ENCODE results near the gene ZPBP2. TPM values are rescaled to one million over a fixed set of nuclear protein-coding genes. Genes with fewer than 3 reads are reported as not detected.

Gene ZPBP2
- total and polyA plus RNA-seq, 9 of the 15 experiments (the other 6 are each of a cell fraction or from before 2014, with no cell fraction given), result not detected

DNA sequence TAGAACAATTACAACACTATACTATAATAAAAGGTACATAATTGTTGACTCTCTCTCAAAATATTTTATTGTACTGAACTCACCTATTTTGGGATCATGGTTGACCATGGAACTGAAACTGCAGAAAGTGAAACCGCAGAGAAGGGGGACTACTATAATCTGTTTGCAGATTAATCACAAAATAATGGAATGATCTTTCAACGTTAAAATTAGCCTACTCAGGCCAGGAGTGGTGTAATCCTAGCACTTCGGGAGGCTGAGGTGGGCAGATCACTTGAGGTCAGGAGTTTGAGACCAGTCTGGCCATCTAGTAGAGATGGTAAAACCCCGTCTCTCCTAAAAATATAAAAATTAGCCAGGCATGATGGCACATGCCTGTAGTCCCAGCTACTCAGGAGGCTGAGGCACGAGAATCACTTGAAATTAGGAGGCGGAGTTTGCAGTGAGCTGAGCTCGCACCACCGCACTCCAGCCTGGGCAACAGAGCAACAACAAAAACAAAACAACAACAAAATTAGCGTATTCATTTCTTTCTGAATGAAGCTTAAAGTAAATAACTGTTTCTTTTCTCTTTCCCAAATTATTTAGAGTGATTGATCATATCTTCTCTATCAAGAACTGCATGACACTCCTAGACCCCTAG is 49.5 kb upstream of the ZPBP2 start:
- no peak overlapping the region for H3K4me2 ChIP-seq (ENCODE audit: insufficient read depth, low read length)
- H3K36me3 ChIP-seq (ENCODE audit: control insufficient read depth, insufficient read depth, low read length), result no peaks in the 10 kb centered on the region
- H3K4me1 ChIP-seq (replicated peaks in 1 of 2; ENCODE audit: control insufficient read depth in 2 of 2, insufficient read depth in 2 of 2, low read length in 2 of 2), result no peaks in the 10 kb centered on the region
- H3K9me1 ChIP-seq (ENCODE audit: control insufficient read depth, insufficient read depth, low read length), result no peaks in the 10 kb centered on the region
- H2AFZ ChIP-seq (ENCODE audit: low read depth, low read length), result no peak overlapping the region
- ChIA-PET CTCF (ENCODE audit: low intra/inter-chr PET ratio) (no interaction called here), POLR2A (interaction anchor here (0.6 kb wide), 1 partner anchor 13 kb away, joined by 3 read pairs; no protein-coding TSS in a partner anchor)
- H3K9ac ChIP-seq (ENCODE audit: insufficient read depth in 1 of 2, low read depth in 2 of 2, low read length in 2 of 2), result no peak overlapping the region
- no TSS peak for BruUV-seq (replicated peaks)
- FAIRE-seq (no peak), ATAC-seq (no peak), DNase-seq (ENCODE audit: extremely low read depth in 1 of 4, low spot score in 3 of 4) (no peak)
- H3K27me3 ChIP-seq (ENCODE audit: control insufficient read depth in 2 of 2, insufficient read depth in 2 of 2, low read length in 2 of 2), result peaks cover 5 to 6% of the 10 kb centered on the region in 2 experiments; a peak in 3 of 5 replicates
- H3K9me3 ChIP-seq (replicated peaks; ENCODE audit: control insufficient read depth, insufficient read depth, low read depth, low read length), result peaks cover 2% of the 10 kb centered on the region
- no peak overlapping the region for H3K4me3 ChIP-seq
- H3K27ac ChIP-seq (ENCODE audit: extremely low read depth, low read depth, low read length), result no peak overlapping the region
- intact Hi-C loops (cut with micrococcal nuclease), result no loop called here
- WGBS (ENCODE audit: insufficient coverage, low coverage, missing lambda C conversion rate), result 18% methylated on average over 9 of the region's 9 CpGs
- H4K20me1 ChIP-seq (replicated peaks; ENCODE audit: control insufficient read depth, insufficient read depth, low read length), result no peaks in the 10 kb centered on the region
- in situ Hi-C loops (cut with MboI), result no loop called here
- H3K79me2 ChIP-seq (ENCODE audit: control insufficient read depth, insufficient read depth, low read length), result no peaks in the 10 kb centered on the region
- TF ChIP-seq SMARCA4 (IDR thresholded peaks at IDR 0.05), result no peak
- TF ChIP-seq, protein P1, sequence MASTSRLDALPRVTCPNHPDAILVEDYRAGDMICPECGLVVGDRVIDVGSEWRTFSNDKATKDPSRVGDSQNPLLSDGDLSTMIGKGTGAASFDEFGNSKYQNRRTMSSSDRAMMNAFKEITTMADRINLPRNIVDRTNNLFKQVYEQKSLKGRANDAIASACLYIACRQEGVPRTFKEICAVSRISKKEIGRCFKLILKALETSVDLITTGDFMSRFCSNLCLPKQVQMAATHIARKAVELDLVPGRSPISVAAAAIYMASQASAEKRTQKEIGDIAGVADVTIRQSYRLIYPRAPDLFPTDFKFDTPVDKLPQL (IDR thresholded peaks at IDR 0.05; ENCODE audit: extremely low read depth, insufficient read length), result no peak
- no peak for TF ChIP-seq ARID2 (IDR thresholded peaks at IDR 0.05)
- no peak for TF ChIP-seq ZFPM2 (CRISPR knock-in tag; IDR thresholded peaks at IDR 0.05)
- no peak for TF ChIP-seq CREM (IDR thresholded peaks at IDR 0.05; ENCODE audit: low read depth)
- no peak for TF ChIP-seq HNRNPUL1 (IDR thresholded peaks at IDR 0.05; ENCODE audit: low read length)
- no peak for TF ChIP-seq PCBP2 (IDR thresholded peaks at IDR 0.05; ENCODE audit: low read depth, low read length, poor library complexity, severe bottlenecking)
- TF ChIP-seq CEBPG (CRISPR knock-in tag; IDR thresholded peaks at IDR 0.05), result no peak
- TF ChIP-seq CEBPG (tag; conservative IDR thresholded peaks at IDR 0.05 in 1 of 2, IDR thresholded peaks at IDR 0.05 in 1 of 2), result no peak
- TF ChIP-seq ZNF146 (CRISPR knock-in tag; IDR thresholded peaks at IDR 0.05; ENCODE audit: unreplicated experiment), result no peak
- no peak for TF ChIP-seq NFIX (CRISPR knock-in tag; IDR thresholded peaks at IDR 0.05; ENCODE audit: low read depth)
- TF ChIP-seq, protein P2, sequence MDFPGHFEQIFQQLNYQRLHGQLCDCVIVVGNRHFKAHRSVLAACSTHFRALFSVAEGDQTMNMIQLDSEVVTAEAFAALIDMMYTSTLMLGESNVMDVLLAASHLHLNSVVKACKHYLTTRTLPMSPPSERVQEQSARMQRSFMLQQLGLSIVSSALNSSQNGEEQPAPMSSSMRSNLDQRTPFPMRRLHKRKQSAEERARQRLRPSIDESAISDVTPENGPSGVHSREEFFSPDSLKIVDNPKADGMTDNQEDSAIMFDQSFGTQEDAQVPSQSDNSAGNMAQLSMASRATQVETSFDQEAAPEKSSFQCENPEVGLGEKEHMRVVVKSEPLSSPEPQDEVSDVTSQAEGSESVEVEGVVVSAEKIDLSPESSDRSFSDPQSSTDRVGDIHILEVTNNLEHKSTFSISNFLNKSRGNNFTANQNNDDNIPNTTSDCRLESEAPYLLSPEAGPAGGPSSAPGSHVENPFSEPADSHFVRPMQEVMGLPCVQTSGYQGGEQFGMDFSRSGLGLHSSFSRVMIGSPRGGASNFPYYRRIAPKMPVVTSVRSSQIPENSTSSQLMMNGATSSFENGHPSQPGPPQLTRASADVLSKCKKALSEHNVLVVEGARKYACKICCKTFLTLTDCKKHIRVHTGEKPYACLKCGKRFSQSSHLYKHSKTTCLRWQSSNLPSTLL (IDR thresholded peaks at IDR 0.05), result no peak
- TF ChIP-seq FOXK1 (CRISPR knock-in tag; IDR thresholded peaks at IDR 0.05; ENCODE audit: borderline replicate concordance), result no peak
- TF ChIP-seq ZSCAN32 (CRISPR knock-in tag; IDR thresholded peaks at IDR 0.05), result no peak
- TF ChIP-seq ZNF23 (CRISPR knock-in tag; IDR thresholded peaks at IDR 0.05), result no peak
- TF ChIP-seq, protein P3, sequence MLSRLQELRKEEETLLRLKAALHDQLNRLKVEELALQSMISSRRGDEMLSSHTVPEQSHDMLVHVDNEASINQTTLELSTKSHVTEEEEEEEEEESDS (CRISPR knock-in tag; IDR thresholded peaks at IDR 0.05), result no peak
- TF ChIP-seq, protein P4, sequence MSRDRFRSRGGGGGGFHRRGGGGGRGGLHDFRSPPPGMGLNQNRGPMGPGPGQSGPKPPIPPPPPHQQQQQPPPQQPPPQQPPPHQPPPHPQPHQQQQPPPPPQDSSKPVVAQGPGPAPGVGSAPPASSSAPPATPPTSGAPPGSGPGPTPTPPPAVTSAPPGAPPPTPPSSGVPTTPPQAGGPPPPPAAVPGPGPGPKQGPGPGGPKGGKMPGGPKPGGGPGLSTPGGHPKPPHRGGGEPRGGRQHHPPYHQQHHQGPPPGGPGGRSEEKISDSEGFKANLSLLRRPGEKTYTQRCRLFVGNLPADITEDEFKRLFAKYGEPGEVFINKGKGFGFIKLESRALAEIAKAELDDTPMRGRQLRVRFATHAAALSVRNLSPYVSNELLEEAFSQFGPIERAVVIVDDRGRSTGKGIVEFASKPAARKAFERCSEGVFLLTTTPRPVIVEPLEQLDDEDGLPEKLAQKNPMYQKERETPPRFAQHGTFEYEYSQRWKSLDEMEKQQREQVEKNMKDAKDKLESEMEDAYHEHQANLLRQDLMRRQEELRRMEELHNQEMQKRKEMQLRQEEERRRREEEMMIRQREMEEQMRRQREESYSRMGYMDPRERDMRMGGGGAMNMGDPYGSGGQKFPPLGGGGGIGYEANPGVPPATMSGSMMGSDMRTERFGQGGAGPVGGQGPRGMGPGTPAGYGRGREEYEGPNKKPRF (IDR thresholded peaks at IDR 0.05; ENCODE audit: low read depth, low read length), result no peak
- no peak for TF ChIP-seq RAD21 (CRISPR knock-in tag; conservative IDR thresholded peaks at IDR 0.05 in 1 of 2, IDR thresholded peaks at IDR 0.05 in 1 of 2)
- no peak for TF ChIP-seq NFE2L1 (tag; IDR thresholded peaks at IDR 0.05; ENCODE audit: borderline replicate concordance, low read depth)

Data from K562 (cell line).